Raji (cell line): ENCODE data around the gene ANXA6.

Source experiments
- POLR2A ChIP-seq: IDR thresholded peaks from 2 replicates; pipeline ENCODE4 v1.6.1; 2011; ENCODE audit warnings: low read depth, low read length, control low read depth; ENCODE audit not compliant: insufficient read depth

Gene ANXA6

DNA sequence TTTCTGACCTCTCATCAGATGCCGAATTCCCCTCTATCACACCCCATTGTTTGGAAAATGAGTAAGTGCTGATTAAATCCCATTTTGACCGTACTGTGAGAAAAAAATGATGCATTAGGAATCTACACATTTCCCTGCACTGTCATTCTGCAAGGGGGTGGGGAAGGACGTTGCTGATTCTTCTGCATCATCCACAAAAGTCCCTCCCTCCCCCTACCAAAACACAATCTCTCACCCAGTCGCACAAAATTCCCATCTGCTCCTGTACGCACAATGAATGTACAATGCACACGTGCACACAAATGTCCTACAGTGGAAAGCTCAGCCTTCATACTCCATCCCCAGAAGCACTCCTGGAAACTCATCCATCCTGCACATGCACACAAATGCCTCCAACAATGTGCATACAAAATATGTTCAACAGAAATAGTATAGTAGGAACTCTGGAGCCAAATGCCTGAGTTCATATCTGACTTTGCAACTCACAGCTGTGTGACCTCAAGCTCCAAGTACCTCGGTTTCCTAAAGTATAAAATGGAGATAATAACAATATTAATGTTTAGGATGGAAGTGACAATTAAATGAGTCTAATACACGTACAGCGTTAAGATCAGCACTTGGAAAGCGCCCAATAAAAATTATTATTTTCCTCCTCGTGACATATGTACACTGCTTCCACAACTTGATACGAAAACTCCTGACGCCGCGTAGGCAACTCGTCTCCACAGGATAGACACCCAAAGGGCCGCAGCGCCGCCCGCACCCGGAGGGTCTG, 77.6 kb downstream of the ANXA6 start:
- no peak; the same call in 1 of the 2 replicates for TF ChIP-seq POLR2A

DNA sequence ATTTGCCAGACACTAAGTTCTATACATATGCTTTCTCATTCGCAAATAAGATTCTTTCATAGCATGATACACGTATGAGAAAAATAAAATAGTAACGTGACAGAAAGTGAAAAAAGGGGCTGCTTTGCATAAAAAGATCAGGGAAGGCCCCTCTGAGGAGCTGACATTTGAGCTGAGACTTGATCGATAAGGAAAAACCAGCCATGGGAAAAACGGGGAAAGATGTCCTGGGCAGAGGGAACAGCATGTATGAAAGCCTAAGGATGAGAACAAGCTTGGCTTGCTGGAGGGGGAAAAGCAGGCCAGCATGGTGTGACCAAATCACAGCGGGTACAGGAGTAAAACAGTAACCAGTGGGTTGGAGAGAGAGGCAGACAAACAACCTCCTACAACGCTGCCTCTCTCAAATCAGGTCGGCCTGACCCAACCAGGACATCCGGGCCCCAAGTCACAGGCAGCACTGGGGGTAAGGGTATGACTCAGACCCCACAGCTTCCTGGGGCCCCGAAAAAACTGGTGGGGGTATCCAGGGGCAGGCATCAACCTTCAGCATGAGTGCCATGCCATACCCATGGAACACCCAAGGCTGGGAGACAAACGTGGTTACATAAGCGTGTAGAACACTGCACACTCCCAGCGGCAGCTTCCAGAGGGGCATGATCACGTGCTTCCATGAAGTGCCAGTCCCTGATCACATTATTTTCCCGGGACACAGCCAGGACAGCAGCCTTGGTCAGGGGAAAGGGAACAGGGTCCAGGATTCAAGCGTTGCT, 78.9 kb downstream of the ANXA6 start:
- no peak for TF ChIP-seq POLR2A

GRCh38 chr5:151077967-151078366, 79.6 kb downstream of the ANXA6 start:
- TF ChIP-seq POLR2A, result no peak

GRCh38 chr5:151077419-151077818, 80.2 kb downstream of the ANXA6 start:
- no peak for TF ChIP-seq POLR2A

- TF ChIP-seq POLR2A, result no peak
Observed at GRCh38 chr5:151076616-151077015, 81.0 kb downstream of the ANXA6 start.

GRCh38 chr5:151075698-151076331, 81.8 kb downstream of the ANXA6 start:
- no peak for TF ChIP-seq POLR2A

DNA sequence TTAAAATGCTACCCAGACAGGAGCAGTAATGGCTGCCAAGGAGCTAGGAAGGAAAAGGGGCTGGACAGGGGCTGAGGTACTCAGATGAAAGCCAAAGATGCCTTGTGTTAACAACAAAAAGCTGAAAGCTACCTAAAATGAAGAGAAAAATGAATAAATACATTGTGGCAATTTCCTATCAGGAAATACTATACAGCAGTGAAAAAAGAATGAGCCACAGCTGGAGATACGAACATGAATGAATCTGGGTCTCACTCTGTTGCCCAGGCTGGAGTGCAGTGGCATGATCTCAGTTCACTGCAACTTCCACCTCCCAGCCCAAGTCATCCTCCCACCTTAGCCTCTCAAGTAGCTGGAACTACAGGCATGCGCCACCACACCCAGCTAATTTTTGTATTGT, 83.0 kb downstream of the ANXA6 start:
- TF ChIP-seq POLR2A, result no peak

GRCh38 chr5:151073280-151073679, 84.3 kb downstream of the ANXA6 start:
- TF ChIP-seq POLR2A, result no peak

- no peak for TF ChIP-seq POLR2A
Observed at GRCh38 chr5:151072630-151073025, 85.0 kb downstream of the ANXA6 start.

- no peak for TF ChIP-seq POLR2A
Observed at GRCh38 chr5:151071848-151072629, 85.5 kb downstream of the ANXA6 start.

- TF ChIP-seq POLR2A, result no peak
Observed at GRCh38 chr5:151071021-151071420, 86.6 kb downstream of the ANXA6 start.

DNA sequence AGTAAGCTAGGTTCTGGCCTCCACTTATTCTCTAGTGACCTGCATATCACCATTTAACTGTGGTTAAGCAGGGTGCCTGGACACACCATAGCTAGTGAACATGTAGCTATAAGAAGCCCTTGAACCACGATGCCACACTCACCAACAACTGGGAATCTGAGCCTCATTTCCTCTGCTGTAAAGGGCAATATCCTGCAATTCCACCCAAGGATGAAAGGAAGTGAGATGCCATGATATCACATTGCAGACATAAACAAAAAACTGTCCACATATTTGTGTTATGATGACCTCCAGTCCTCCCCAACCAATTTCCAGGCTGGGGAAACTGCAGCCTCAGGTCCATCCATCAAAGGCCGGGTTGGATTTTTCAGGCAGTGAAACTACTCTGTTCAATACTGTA, 87.1 kb downstream of the ANXA6 start:
- TF ChIP-seq POLR2A, result no peak

GRCh38 chr5:151068433-151069197, 89.0 kb downstream of the ANXA6 start:
- no peak for TF ChIP-seq POLR2A
